Naive thymus-derived CD4-positive, alpha-beta T cell (primary cell): Measurements from ENCODE around the gene RBM42. TPM values are rescaled to one million over a fixed set of nuclear protein-coding genes. Genes with fewer than 3 reads are reported as not detected.
A peak's percentile ranks its signal among the peaks of the same experiment; 100 is the strongest.

Experiments
- ATAC-seq: fragments of 150-1000 bp; cut with Tn5 transposase; 2 replicates; pipeline ENCODE4 v1.10.0; 2021; ENCODE audit warnings: mild to moderate bottlenecking, moderate library complexity
- CTCF ChIA-PET: fragments of 350-600 bp; sonication (Branson Sonifier 250); formaldehyde crosslinking; loops from one replicate; lab custom pipeline; 2021; ENCODE audit warnings: antibody characterized with exemption; lab: Charles Lee
- POLR2A ChIA-PET: fragments of 350-600 bp; sonication (Branson Sonifier 250); formaldehyde crosslinking; loops from one replicate; lab custom pipeline; 2021; ENCODE audit warnings: antibody characterized with exemption, inconsistent platforms; lab: Charles Lee
- DNase-seq, 9 donors: peaks; one replicate each; pipeline versions ENCODE4 v3.0.0 to v3.0.0-alpha.2; 2020 to 2022; ENCODE audit warnings: mixed read lengths in 1 of 9
- H3K27ac ChIP-seq: one replicate; pipeline ENCODE4 v1.7.0; 2013; ENCODE audit warnings: mild to moderate bottlenecking, low read depth, low read length, moderate library complexity
- H3K27me3 ChIP-seq, 2 donors: one replicate each; pipeline ENCODE4 v1.7.0; 2013; ENCODE audit warnings: low read length in 2 of 2, mild to moderate bottlenecking in 2 of 2, moderate library complexity in 2 of 2; ENCODE audit not compliant: control insufficient read depth in 2 of 2, insufficient read depth in 2 of 2
- H3K36me3 ChIP-seq, 3 experiments: 1 replicate in 2 of 3; 2 replicates in 1 of 3; pipeline ENCODE4 v1.7.0; 2013; ENCODE audit warnings: low read length in 3 of 3, mild to moderate bottlenecking in 3 of 3, moderate library complexity in 1 of 3; ENCODE audit not compliant: insufficient read depth in 3 of 3, control insufficient read depth in 2 of 3
- H3K4me1 ChIP-seq, 2 donors: one replicate each; pipeline ENCODE4 v1.7.0; 2013; ENCODE audit warnings: low read length in 2 of 2, mild to moderate bottlenecking in 2 of 2, moderate library complexity in 1 of 2; ENCODE audit not compliant: control insufficient read depth in 2 of 2, insufficient read depth in 2 of 2
- H3K4me3 ChIP-seq: 2 replicates; pipeline ENCODE4 v1.7.0; 2013; ENCODE audit warnings: mild to moderate bottlenecking, low read length
- H3K9me3 ChIP-seq, 3 experiments: 1 replicate in 2 of 3; 2 replicates in 1 of 3; pipeline ENCODE4 v1.7.0; 2013; ENCODE audit warnings: low read length in 3 of 3; ENCODE audit not compliant: control insufficient read depth in 2 of 3
- H3K27ac Mint-ChIP-seq, 9 donors: one replicate each; pipeline ENCODE4 v1.8.0; 2020 to 2022; ENCODE audit warnings: mixed read lengths in 9 of 9, mild to moderate bottlenecking in 8 of 9, moderate library complexity in 5 of 9, inconsistent platforms in 2 of 9
- H3K27me3 Mint-ChIP-seq, 5 donors: one replicate each; pipeline ENCODE4 v1.8.0; 2021 to 2022; ENCODE audit warnings: mixed read lengths in 5 of 5, mild to moderate bottlenecking in 1 of 5
- H3K36me3 Mint-ChIP-seq, 5 donors: one replicate each; pipeline ENCODE4 v1.8.0; 2020 to 2022; ENCODE audit warnings: mixed read lengths in 5 of 5, mild to moderate bottlenecking in 3 of 5, inconsistent platforms in 1 of 5
- H3K4me1 Mint-ChIP-seq, 7 donors: one replicate each; pipeline ENCODE4 v1.8.0; 2020 to 2022; ENCODE audit warnings: mixed read lengths in 7 of 7, mild to moderate bottlenecking in 3 of 7, inconsistent platforms in 1 of 7
- H3K4me3 Mint-ChIP-seq, 10 donors: one replicate each; pipeline ENCODE4 v1.8.0; 2020 to 2022; ENCODE audit warnings: mild to moderate bottlenecking in 10 of 10, mixed read lengths in 10 of 10, moderate library complexity in 6 of 10, inconsistent platforms in 2 of 10
- H3K9me3 Mint-ChIP-seq, 11 donors: one replicate each; pipeline ENCODE4 v1.8.0; 2020 to 2022; ENCODE audit warnings: mixed read lengths in 11 of 11, mild to moderate bottlenecking in 4 of 11, inconsistent platforms in 1 of 11, moderate library complexity in 1 of 11
- intact Hi-C, 2 donors: fragments of 100-400 bp; cut with micrococcal nuclease; formaldehyde crosslinking; loops; one replicate each; pipeline ENCODE4 v1.15.1; 2023
- polyA plus RNA-seq, 2 donors: library from polyadenylated mRNA; unstranded; fragments of 300-500 nt; fragmentation: Illumina TruSeq; gene quantifications; one replicate each; pipeline ENCODE4 v1.2.3, GENCODE V29; 2021
- total RNA-seq, 6 experiments: library from RNA in 5 of 6; stranded (reverse) in 5 of 6; gene quantifications; 1 replicate in 5 of 6; 2 replicates in 1 of 6; pipeline ENCODE4 v1.2.3 and lab custom pipeline; 2021 to 2026

The RBM42 gene
- total and polyA plus RNA-seq, 7 experiments from 2014 or later: 39.0 to 98.2 (median 49.8) TPM

- H3K4me1 Mint-ChIP-seq: peaks cover 12 to 43% (median 31%) of the 10 kb centered on the region in 7 donors
- POLR2A ChIA-PET: interaction anchor here (0.6 to 3.6 kb wide), 11 partner anchors 11 to 286 kb away, joined by 3 to 18 read pairs (median 4); partner anchors contain the start of genes HAUS5 and IGFLR1
- H3K27me3 ChIP-seq: no peaks in the 10 kb centered on the region
- H3K4me3 Mint-ChIP-seq: peak overlapping the region; percentile 81 to 94 (median 90)
- ATAC-seq: peak; percentile 55
- no peaks in the 10 kb centered on the region for H3K9me3 ChIP-seq
- peak; percentile 67 to 85 (median 82) for DNase-seq
- peaks cover 0 to 8% (median 0%) of the 10 kb centered on the region in 3 experiments for H3K36me3 ChIP-seq
- H3K27me3 Mint-ChIP-seq: no peaks in the 10 kb centered on the region
- peak overlapping the region; percentile 72 for H3K27ac ChIP-seq
- CTCF ChIA-PET: interaction anchor here (1.0 kb wide), 1 partner anchor 53 kb away, joined by 3 read pairs; no protein-coding TSS in a partner anchor
- H3K27ac Mint-ChIP-seq: peak overlapping the region in 8 of 9 donors; percentile 59 to 97 (median 86)
- H3K9me3 Mint-ChIP-seq: no peaks in the 10 kb centered on the region
- H3K4me1 ChIP-seq: peaks cover 18 to 28% of the 10 kb centered on the region in 2 donors
- H3K4me3 ChIP-seq: peak overlapping the region; percentile 96
- H3K36me3 Mint-ChIP-seq: no peaks in the 10 kb centered on the region
- intact Hi-C loops: loop anchor here (1.0 to 10.0 kb wide), 15 partner anchors 15 to 731 kb away; partner anchors contain the start of genes HAUS5 (in 2 of the 2), PSENEN (in 2 of the 2), THAP8 (in 2 of the 2) and TMEM147 (in 2 of the 2)
Observed at GRCh38 chr19:35643255-35644205, 14.7 kb downstream of the RBM42 start.

GRCh38 chr19:35644206-35644986 is 15.6 kb downstream of the RBM42 start:
- peaks cover 12 to 52% (median 38%) of the 10 kb centered on the region in 7 donors for H3K4me1 Mint-ChIP-seq
- Histone ChIP-seq H3K4me3 (peak overlapping the region; percentile 96), H3K27me3 (no peaks in the 10 kb centered on the region), H3K4me1 (peaks cover 25 to 36% of the 10 kb centered on the region in 2 donors), H3K9me3 (no peaks in the 10 kb centered on the region), H3K36me3 (peaks cover 0 to 10% (median 0%) of the 10 kb centered on the region in 3 experiments), H3K27ac (peak overlapping the region; percentile 72)
- DNase-seq: peak; percentile 81 to 93 (median 89)
- H3K36me3 Mint-ChIP-seq: no peaks in the 10 kb centered on the region
- POLR2A ChIA-PET: interaction anchor here (1.1 to 3.6 kb wide), 9 partner anchors 10 to 285 kb away, joined by 3 to 18 read pairs (median 5); partner anchors contain the start of genes HAUS5 and IGFLR1
- H3K4me3 Mint-ChIP-seq: peak overlapping the region; percentile 81 to 94 (median 90)
- CTCF ChIA-PET: interaction anchor here (1.0 kb wide), 1 partner anchor 52 kb away, joined by 3 read pairs; no protein-coding TSS in a partner anchor
- no peaks in the 10 kb centered on the region for H3K27me3 Mint-ChIP-seq
- intact Hi-C loops: loop anchor here (1.0 to 10.0 kb wide), 14 partner anchors 16 to 730 kb away; partner anchors contain the start of genes PSENEN (in 2 of the 2), THAP8 (in 2 of the 2), TMEM147 (in 2 of the 2) and U2AF1L4 (in 2 of the 2)
- peaks cover 0 to 2% (median 0%) of the 10 kb centered on the region in 11 donors for H3K9me3 Mint-ChIP-seq
- ATAC-seq: peak; percentile 90
- H3K27ac Mint-ChIP-seq: peak overlapping the region; percentile 83 to 97 (median 93)

- Histone ChIP-seq H3K4me1 (peaks cover 25 to 36% of the 10 kb centered on the region in 2 donors), H3K9me3 (no peaks in the 10 kb centered on the region), H3K36me3 (peaks cover 0 to 10% (median 0%) of the 10 kb centered on the region in 3 experiments), H3K4me3 (peak overlapping the region; percentile 96), H3K27me3 (no peaks in the 10 kb centered on the region), H3K27ac (peak overlapping the region; percentile 72)
- Mint-ChIP-seq H3K27me3 (no peaks in the 10 kb centered on the region), H3K9me3 (peaks cover 0 to 2% (median 0%) of the 10 kb centered on the region in 11 donors), H3K4me3 (peak overlapping the region; percentile 81 to 94 (median 90)), H3K27ac (peak overlapping the region; percentile 83 to 97 (median 93)), H3K4me1 (peaks cover 12 to 58% (median 42%) of the 10 kb centered on the region in 7 donors), H3K36me3 (no peaks in the 10 kb centered on the region)
- CTCF ChIA-PET: interaction anchor here (0.5 to 1.5 kb wide), 4 partner anchors 13 to 57 kb away, joined by 3 to 5 read pairs (median 3); no protein-coding TSS in a partner anchor
- DNase-seq (peak; percentile 41 to 88 (median 55)), ATAC-seq (peak; percentile 12)
- POLR2A ChIA-PET: interaction anchor here (0.6 to 3.6 kb wide), 9 partner anchors 10 to 634 kb away, joined by 3 to 18 read pairs (median 5); partner anchors contain the start of genes HAUS5 and IGFLR1
- intact Hi-C loops: loop anchor here (1.0 to 10.0 kb wide), 16 partner anchors 17 to 730 kb away; partner anchors contain the start of genes PSENEN (in 2 of the 2), THAP8 (in 2 of the 2), TMEM147 (in 2 of the 2) and U2AF1L4 (in 2 of the 2)
Observed at GRCh38 chr19:35644987-35645679, 16.3 kb downstream of the RBM42 start.

GRCh38 chr19:35645680-35646511 is 17.1 kb downstream of the RBM42 start:
- peaks cover 13 to 65% (median 49%) of the 10 kb centered on the region in 7 donors for H3K4me1 Mint-ChIP-seq
- H3K4me3 Mint-ChIP-seq: peak overlapping the region in 7 of 10 donors; percentile 51 to 94 (median 81)

More at GRCh38 chr19:35645680-35646511, 17.1 kb downstream of the RBM42 start:
- peaks cover 0 to 14% (median 0%) of the 10 kb centered on the region in 3 experiments for H3K36me3 ChIP-seq
- intact Hi-C loops: loop anchor here (2.0 to 10.0 kb wide), 6 partner anchors 56 to 729 kb away; partner anchors contain the start of genes PSENEN (in 1 of the 2), TMEM147 (in 1 of the 2), U2AF1L4 (in 1 of the 2) and USF2 (in 1 of the 2)
- H3K27ac ChIP-seq: no peak overlapping the region
- no peak overlapping the region for H3K4me3 ChIP-seq
- DNase-seq (no peak), ATAC-seq (no peak)
- ChIA-PET POLR2A (interaction anchor here (0.6 to 2.0 kb wide), 5 partner anchors 14 to 635 kb away, joined by 3 to 7 read pairs (median 5); partner anchors contain the start of genes PSENEN and U2AF1L4), CTCF (interaction anchor here (1.5 kb wide), 1 partner anchor 48 kb away, joined by 3 read pairs; no protein-coding TSS in a partner anchor)
- H3K27me3 ChIP-seq: no peaks in the 10 kb centered on the region
- no peaks in the 10 kb centered on the region for H3K9me3 ChIP-seq
- H3K9me3 Mint-ChIP-seq: peaks cover 0 to 2% (median 0%) of the 10 kb centered on the region in 11 donors
- peaks cover 25 to 42% of the 10 kb centered on the region in 2 donors for H3K4me1 ChIP-seq
- peaks cover 0 to 2% (median 0%) of the 10 kb centered on the region in 5 donors for H3K36me3 Mint-ChIP-seq
- H3K27ac Mint-ChIP-seq: peak overlapping the region in 8 of 9 donors; percentile 83 to 97 (median 94)
- no peaks in the 10 kb centered on the region for H3K27me3 Mint-ChIP-seq
